Peyer's patch (tissue), 4 donors: ENCODE data around the gene CERK.

Source experiments
- CTCF ChIP-seq, 6 experiments: fragments of 450-650 bp in 4 of 6; fragments of 200-600 bp in 2 of 6; sonication (generic) in 1 of 6; IDR thresholded peaks; one replicate each; pipeline ENCODE4 v1.5.1; 2017 to 2019; ENCODE audit warnings: antibody characterized with exemption in 6 of 6, mild to moderate bottlenecking in 3 of 6, moderate library complexity in 1 of 6
- POLR2A ChIP-seq, 2 donors: fragments of 450-650 bp; IDR thresholded peaks; one replicate each; pipeline ENCODE4 v1.5.1; 2017; ENCODE audit warnings: antibody characterized with exemption in 2 of 2, mild to moderate bottlenecking in 2 of 2, moderate library complexity in 2 of 2

DNA sequence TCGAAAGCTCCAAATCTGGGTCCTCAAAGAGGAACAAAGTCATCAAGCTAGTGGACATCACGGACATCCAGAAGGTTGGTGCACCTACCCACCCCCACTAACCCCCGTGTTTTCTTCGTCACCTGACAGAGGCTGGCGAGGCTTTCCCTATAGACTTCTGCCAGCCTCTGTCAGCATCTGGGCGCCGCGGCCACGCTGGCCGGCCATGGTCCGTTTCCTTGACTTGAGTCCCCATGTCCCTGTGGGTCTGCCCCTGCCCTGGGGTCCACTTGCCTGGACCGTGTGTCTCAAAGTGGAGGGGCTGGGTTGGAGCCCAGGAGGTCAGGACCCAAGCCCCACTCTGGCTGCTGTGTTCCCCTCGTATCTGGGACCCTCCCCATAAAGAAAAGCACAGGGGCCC lies 62.6 kb downstream of the CERK start:
- no peak for TF ChIP-seq CTCF (IDR thresholded peaks at IDR 0.05)
- no peak for TF ChIP-seq POLR2A (IDR thresholded peaks at IDR 0.05)
